HS-5 (cell line): ENCODE data around the gene NDC1.
"Not testable (repeated sequence)": the region's sequence is repeated elsewhere in the genome, so short reads cannot be mapped to it uniquely, and the experiment has no call there.

Experiments used
- DNase-seq: peaks from one replicate; pipeline ENCODE4 v3.0.0-alpha.2; 2012; ENCODE audit warnings: low read depth

The NDC1 gene, protein sequence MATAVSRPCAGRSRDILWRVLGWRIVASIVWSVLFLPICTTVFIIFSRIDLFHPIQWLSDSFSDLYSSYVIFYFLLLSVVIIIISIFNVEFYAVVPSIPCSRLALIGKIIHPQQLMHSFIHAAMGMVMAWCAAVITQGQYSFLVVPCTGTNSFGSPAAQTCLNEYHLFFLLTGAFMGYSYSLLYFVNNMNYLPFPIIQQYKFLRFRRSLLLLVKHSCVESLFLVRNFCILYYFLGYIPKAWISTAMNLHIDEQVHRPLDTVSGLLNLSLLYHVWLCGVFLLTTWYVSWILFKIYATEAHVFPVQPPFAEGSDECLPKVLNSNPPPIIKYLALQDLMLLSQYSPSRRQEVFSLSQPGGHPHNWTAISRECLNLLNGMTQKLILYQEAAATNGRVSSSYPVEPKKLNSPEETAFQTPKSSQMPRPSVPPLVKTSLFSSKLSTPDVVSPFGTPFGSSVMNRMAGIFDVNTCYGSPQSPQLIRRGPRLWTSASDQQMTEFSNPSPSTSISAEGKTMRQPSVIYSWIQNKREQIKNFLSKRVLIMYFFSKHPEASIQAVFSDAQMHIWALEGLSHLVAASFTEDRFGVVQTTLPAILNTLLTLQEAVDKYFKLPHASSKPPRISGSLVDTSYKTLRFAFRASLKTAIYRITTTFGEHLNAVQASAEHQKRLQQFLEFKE

DNA sequence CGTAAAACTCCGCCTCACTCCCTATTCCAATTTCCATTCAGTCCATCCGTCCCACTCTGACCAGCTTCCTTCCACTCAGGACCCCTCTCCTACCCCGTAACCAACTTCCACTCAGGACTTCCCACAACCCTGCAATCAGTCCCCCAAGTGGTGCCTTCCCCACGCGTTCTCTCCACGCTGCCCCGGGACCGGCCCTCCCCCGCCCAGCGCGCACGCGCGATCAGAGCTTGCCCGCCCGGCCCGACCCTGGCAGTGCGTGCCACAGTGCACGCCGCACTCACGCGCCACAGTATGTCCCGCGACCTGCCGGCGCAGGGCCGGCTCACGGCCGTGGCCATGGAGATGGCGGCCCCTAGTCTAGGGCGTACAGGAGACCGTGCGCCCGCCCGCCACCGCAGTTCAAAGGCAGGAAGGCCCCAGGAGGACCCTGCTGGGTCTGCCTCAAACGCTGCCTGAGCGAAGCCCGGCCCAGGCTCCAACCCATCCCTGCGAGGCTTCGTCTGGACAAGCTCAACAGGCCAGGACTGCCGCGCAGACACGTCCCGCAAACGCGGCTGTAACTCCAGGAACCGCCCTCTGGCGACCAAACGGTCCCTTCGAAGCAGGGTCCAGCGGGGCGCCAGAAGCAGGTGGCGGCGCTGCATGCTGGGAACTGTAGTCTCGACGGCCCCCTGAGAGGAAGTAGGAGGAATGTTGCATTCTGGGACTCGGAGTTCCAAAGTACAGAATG is at the start of gene NDC1:
TSS of gene NDC1 (minus strand) at position 373 of the 730 bp plus-strand sequence. CDS start at position 338, 35 bp downstream.
- peak; percentile 88 for DNase-seq

DNA sequence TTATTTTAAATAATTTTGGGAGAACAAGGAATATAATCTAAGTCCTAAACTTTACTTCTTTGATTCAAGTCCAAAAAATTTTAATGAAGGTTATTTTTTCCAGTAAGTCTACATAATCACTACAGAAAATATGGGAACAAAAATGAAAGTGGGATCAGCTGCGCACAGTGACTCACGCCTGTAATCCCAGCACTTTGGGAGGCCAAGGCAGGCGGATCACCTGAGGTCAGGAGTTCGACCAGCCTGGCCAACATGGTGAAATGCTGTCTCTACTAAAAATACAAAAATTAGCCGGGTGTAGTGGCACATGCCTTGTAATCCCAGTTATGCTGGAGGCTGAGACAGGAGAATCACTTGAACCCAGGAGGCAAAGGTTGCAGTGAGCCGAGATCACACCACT is 45.5 kb upstream of the NDC1 start:
- not testable (repeated sequence) for DNase-seq

DNA sequence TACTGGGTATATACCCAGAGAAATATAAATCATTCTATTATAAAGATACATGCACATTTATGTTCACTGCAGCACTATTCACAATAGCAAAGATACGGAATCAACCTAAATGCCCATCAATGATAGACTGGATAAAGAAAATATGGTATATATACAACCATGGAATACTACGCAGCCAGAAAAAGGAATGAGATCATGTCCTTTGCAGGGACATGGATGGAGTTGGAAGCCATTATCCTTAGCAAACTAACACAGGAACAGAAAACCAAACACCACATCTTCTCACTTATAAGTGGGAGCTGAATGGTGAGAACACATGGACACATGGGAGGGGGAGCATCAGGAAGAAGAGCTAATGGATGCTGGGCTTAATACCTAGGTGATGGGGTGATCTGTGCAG is 43.8 kb upstream of the NDC1 start:
- not testable (repeated sequence) for DNase-seq

DNA sequence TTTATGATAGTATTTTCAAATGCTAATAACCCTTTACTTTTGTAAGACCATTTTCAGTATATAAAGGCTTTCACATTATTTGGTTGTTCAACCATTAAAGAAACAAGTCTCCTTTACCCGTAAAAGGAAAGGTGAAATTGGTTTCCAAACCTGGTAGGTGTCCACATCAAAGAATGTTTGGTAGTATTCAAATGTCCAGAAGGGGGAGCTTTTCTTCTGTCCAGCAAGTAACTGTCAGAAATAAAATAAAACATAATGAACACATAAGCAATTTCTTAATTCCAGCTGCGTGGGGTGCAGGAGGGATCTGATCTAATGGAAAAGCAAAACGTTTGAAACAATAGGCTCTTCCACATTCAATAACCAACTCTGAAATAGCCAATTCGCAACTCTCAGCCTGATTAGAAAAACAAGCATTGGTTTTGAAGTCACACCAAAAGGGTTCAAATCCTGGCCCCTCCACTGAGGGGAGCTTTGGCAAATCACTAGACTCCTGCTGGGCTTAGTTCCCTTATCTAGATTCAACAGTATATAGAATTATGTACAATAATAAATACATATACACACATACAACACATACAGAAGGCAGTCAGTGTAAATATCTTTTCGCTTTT is 40.5 kb upstream of the NDC1 start:
- no peak for DNase-seq

GRCh38 chr1:53875150-53875549 is 37.1 kb upstream of the NDC1 start:
- DNase-seq, result not testable (repeated sequence)

DNA sequence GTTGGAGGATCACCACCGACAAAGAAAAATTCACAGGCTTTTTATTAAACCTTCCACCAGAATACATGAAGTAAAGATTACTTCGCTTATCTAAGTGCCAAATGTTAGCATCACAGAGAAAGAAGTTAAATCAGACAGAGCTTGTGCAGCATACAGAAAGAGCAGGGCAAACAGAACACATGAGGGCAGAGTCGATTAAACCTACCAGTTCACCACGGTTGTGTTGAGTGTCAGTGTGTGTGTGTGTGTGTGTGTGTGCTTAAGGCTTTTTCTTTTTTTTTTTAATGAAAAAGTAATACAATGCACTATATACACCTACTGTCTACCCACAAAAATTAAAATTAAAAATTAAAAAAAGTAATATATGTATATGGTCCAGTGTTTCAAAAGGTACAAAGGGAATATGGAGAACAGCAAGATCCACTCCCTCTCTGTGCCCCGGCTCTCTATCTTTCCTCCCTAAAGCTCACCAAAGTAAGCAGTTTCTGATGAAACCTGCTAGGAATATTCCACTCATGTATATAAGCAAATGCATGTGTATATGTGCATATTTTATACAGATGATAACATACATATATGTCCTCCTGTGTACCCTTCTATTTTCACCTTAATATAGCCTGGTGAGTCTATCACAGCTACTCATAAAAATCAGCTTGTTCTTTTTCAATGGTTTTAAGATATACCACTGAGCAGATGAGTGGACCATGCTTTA is 33.8 kb upstream of the NDC1 start:
- no peak for DNase-seq

DNA sequence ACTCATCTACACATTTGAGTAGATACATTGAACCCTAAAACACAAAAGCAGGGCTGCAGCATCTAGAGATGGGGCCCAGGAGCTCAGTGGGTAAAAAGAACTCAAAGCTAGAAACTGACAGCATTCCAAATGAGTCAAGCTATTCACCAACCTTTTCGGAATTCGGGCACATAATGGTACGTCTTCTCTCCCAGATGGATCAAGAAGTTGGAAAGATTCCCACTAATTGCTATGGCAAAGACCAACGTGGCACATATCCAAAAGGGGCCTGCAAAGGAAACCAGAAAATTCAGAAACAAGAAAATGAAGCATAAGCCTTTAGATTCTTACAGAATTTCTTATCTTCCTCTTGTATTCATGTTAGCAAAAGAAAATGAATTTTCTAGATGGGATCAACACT is 33.1 kb upstream of the NDC1 start:
- DNase-seq, result no peak

DNA sequence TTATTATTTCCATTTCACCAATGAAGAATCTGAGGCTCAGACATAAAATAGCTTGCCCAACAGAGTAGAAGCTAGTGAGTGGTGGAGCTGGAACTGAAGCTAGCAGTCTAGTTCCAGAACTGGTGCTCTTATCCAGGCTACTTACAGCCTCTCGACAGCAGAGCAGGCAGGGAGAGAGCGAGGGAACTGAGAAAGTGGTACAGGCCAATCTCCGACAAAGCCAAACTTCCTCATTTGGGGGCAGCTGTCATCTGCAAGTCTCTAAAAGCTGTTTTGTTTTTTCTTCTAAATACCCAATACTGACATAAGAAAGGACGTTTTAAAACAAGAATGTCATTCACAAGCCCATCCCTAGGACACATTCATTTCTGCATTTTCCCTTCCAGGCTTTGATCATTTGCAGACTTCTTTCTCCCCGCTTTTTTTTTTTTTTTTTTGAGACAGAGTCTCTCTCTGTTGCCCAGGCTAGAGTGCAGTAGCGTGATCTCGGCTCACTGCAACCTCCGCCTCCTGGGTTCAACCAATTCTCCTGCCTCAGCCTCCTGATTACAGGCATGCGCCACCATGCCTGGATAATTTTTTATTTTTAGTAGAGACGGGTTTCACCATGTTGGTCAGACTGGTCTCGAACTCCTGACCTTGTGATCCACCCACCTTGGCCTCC is 31.5 kb upstream of the NDC1 start:
- DNase-seq, result no peak

DNA sequence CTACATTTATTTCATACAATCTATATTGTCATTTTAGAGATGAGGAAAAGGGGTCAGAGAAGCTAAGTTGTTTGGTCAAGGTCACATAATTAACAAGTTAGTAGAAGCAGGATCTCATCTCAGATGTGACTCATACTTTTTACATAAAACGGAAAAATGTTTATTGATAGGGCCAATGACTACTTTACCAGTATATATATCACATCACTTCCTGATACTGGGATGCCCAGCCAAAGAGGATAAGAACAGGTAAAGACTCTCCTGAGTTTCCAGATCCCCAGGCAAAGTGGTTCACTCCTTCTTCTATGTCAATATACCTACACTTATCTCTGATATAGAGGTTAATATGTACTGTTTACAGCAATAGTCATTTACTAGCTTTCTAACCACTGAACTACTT is 30.5 kb upstream of the NDC1 start:
- no peak for DNase-seq

GRCh38 chr1:53862507-53862906 is 24.4 kb upstream of the NDC1 start:
- no peak for DNase-seq

- DNase-seq, result peak; percentile 11
These were observed 22.9 kb upstream of the NDC1 start for GRCh38 chr1:53860967-53861411.

DNA sequence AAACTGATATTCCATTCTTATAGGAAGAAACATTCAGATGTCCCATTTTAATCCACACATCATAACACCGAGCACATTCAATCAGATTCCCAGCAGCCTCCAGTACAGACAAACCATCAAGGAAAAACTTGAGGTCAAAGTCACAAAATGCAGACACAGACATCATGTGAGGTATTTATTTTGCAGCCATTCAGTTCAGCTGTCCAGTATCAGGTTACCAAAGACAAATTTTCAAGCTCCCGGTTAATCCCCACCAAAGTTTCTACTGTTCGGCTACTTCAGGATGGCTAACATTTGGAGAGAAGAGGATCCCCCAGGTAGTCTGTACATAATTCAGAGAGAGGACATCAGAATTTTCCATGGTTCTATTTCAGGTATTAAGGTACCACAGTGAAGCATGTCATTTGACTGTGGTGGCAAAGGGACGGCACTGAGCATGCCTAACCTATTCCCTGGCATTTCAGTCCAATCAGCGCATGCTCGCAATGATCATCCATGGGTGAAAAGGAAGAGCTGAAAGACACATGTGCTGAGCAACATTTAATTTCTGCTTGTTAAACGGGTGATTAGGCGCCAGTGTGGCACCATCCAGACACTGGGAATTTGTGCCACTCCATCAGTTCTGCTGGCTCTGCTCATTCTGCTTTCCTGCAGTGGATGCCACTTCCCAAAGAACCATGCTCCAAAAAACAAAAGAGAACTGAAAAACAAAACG is 13.6 kb upstream of the NDC1 start:
- DNase-seq, result no peak

DNA sequence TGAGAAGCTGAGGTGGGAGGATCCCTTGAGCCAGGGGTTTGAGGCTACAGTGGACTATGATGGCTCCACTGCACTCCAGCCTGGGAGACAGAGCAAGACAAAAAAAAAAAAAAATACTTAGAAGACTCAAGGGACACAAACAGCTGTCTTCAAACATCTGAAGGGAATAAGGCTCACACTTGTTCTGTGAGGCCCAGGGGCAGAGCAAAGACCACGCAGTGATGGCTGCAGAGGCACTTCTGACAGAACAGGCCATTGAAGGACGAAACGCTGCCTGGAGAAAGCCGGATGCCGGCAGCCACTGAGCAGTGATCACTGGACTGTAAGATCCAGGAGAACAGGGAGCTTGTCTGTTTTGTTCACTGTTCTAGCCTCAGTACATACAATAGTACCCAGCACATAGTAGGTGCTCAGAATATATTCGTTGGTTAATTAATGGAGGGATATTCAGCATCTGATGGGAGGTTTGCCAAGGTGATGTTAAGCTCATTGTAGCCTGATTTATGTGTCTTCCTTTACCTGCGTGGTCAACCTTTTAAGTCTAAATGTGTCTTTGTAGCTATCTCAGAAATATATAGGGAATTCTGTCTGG is 12.1 kb upstream of the NDC1 start:
- DNase-seq, result no peak

- DNase-seq, result no peak
These were observed 9.9 kb upstream of the NDC1 start for GRCh38 chr1:53847980-53848379.

DNA sequence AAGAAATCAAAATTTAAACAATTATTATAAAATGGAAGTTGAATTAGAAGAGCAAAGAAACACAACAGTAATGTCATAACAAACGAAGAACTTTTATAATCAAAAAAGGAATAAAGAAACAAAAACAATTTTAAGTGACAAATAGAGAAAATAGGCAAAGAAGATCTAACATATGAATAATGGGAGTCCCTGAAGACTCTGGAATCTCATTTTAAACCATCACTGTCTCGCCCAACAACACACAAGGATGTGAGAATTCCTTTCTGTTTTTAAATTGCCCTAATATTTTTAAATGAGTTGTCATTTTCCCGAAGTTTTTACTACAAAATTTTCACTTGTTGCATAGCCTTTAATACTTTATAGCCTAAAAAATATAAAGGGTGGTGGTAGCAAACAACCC is 4.3 kb upstream of the NDC1 start:
- no peak for DNase-seq

DNA sequence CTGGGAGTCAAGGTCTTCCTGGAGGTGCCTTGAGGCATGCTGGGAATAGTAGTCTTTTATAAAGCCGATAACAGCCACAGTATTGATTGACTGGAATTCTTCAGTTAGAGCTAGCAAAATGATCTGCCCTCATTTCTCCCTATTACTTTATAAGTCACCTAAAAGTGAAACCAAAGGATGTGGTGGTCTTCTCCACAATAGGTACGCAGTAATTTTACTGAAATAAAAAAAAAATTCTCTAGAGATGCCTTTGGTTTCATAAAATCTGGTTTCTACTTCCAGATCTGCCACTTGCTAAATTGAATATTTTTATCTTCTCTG is 518 bp upstream of the NDC1 start:
- no peak for DNase-seq

GRCh38 chr1:53837646-53837923 is 511 bp downstream of the NDC1 start:
- DNase-seq, result peak; percentile 8

DNA sequence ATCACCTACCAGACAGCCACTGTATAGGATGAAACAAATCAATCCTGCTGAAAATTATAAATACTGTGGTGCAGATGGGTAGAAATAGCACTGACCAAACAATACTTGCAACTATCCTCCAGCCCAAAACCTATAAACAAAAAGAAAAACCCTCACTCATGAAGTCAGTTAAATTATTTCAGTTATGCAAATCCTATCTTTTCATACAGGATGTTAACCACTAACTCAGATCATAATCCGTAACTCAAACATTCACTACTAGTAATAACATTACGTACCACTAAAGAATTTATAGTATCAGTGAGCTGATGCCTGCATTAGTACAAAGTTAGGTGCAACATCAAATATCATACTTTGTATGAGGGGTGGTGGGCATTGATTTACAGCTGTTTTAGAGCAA is 2.6 kb downstream of the NDC1 start:
- DNase-seq, result peak; percentile 24

DNA sequence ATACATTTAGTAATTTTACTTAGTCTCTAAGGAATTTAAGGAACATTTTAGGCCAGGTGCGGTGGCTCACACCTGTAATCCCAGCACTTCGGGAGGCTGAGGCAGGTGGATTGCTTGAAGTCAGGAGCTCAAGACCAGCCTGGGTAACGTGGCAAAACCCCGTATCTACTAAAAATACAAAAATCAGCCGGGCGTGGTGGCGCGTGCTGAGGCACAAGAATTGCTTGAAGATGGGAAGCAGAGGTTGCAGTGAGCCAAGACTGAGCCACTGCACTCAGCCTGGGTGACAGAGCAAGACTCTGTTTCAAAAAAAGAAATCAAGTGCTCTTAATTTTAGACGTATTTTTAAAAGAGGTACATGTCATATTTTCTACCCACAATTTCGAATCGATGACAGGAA is 3.3 kb downstream of the NDC1 start:
- no peak for DNase-seq

DNA sequence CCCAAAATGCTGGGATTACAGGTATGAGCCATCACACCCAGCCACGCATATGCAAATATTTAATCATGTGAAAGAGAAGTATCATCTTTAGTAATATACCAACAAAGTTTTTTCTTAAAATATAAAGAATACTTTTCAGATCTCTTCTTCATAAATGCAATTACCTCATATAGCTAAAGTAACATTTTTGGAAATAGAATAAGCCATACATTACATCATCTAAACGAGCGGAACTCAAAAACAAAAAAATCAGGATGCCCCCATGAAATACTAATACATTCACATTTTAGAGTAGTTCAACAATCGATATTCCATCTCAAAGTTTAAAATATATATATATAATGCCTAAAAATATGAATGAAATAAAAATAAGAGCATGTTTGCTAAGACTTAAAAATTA is 4.7 kb downstream of the NDC1 start:
- DNase-seq, result no peak

- no peak for DNase-seq
These were observed 11.7 kb downstream of the NDC1 start for GRCh38 chr1:53826367-53826766.
